Neutrophil (primary cell): ENCODE data around the gene TBC1D5.

Experiments used
- H3K27ac ChIP-seq: fragments of 200-600 bp; sonication (generic); 2 replicates; pipeline ENCODE4 v1.5.1; 2016; ENCODE audit warnings: mild to moderate bottlenecking, moderate library complexity
- H3K27me3 ChIP-seq: fragments of 200-600 bp; sonication (generic); 2 replicates; pipeline ENCODE4 v1.6.0; 2016; ENCODE audit warnings: mild to moderate bottlenecking
- H3K36me3 ChIP-seq: fragments of 200-600 bp; sonication (generic); 2 replicates; pipeline ENCODE4 v1.5.1; 2017
- H3K4me1 ChIP-seq, 2 experiments: fragments of 200-600 bp in 1 of 2; sonication (generic) in 1 of 2; 1 replicate in 1 of 2; 2 replicates in 1 of 2; pipeline versions ENCODE4 v1.5.1 to v1.6.1; 2013 to 2016; ENCODE audit warnings: low read depth in 1 of 2, low read length in 1 of 2, mild to moderate bottlenecking in 1 of 2, moderate library complexity in 1 of 2; ENCODE audit not compliant: control insufficient read depth in 1 of 2, insufficient read depth in 1 of 2
- H3K4me3 ChIP-seq, 2 experiments: fragments of 200-600 bp in 1 of 2; sonication (generic) in 1 of 2; 1 replicate in 1 of 2; 2 replicates in 1 of 2; pipeline ENCODE4 v1.5.1; 2013 to 2016; ENCODE audit warnings: low read depth in 1 of 2, low read length in 1 of 2, mild to moderate bottlenecking in 1 of 2, moderate library complexity in 1 of 2
- H3K9me3 ChIP-seq: fragments of 200-600 bp; sonication (generic); 2 replicates; pipeline ENCODE4 v1.5.1; 2016
- TF ChIP-seq, protein P1 (sequence below): fragments of 200-600 bp; sonication (generic); IDR thresholded peaks from 2 replicates; pipeline ENCODE4 v1.5.1; 2016; ENCODE audit warnings: antibody characterized with exemption

TBC1D5 gene

DNA sequence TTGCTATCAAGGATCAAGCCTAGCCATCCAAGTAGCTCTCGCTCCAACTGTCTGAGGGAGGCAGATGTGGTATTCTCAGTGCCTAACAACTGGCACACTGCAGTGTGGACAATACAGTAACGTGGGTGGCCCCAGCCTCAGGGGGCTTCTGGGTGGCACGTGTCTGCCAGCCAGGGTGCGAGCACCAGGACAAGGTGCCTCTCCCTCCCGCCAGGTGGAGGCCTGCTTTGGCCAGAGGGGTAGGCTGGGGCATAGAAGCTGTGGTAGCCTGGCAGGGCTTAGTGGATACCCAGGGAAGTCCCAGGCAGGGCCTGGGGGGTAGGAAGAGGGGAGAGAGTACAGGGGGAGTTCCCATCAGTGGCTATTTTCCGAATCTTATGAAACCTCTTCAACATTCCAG, 623.7 kb downstream of the TBC1D5 start:
- Histone ChIP-seq H3K4me1 (no peaks in the 10 kb centered on the region), H3K4me3 (no peak overlapping the region), H3K27ac (no peak overlapping the region), H3K36me3 (no peaks in the 10 kb centered on the region), H3K9me3 (no peaks in the 10 kb centered on the region), H3K27me3 (no peaks in the 10 kb centered on the region)
- TF ChIP-seq, protein P1, sequence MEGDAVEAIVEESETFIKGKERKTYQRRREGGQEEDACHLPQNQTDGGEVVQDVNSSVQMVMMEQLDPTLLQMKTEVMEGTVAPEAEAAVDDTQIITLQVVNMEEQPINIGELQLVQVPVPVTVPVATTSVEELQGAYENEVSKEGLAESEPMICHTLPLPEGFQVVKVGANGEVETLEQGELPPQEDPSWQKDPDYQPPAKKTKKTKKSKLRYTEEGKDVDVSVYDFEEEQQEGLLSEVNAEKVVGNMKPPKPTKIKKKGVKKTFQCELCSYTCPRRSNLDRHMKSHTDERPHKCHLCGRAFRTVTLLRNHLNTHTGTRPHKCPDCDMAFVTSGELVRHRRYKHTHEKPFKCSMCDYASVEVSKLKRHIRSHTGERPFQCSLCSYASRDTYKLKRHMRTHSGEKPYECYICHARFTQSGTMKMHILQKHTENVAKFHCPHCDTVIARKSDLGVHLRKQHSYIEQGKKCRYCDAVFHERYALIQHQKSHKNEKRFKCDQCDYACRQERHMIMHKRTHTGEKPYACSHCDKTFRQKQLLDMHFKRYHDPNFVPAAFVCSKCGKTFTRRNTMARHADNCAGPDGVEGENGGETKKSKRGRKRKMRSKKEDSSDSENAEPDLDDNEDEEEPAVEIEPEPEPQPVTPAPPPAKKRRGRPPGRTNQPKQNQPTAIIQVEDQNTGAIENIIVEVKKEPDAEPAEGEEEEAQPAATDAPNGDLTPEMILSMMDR, result no peak

DNA sequence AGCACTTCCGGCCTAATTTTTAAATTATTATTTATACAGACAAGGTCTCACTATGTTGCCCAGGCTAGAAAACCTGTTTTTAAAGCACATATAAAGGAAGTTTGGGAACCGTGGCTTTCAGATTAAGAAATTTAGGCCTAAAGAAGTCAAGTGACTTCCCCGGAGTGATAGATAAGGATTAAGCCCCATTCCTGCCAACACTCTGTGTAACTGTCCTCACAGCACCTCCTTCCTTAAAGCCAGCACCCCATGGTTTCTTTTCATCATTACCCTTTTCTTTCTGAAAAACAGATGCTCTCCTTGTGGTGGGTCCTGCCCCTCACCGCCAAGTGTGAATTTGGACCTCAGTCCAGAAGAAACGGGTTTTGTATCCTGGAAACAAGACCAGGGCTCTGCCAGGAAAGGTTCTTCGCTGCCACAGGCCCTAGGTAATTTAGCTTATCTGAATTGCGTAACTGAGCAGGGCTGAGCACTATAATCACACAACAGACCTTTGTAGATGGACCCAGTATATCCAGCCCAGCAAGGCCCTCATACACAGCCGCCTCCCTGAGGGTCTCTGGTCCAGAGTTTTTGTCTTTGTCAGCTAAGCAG, 626.3 kb downstream of the TBC1D5 start:
- Histone ChIP-seq H3K36me3 (no peaks in the 10 kb centered on the region), H3K27me3 (no peaks in the 10 kb centered on the region), H3K4me1 (no peaks in the 10 kb centered on the region), H3K27ac (no peak overlapping the region), H3K4me3 (no peak overlapping the region), H3K9me3 (no peaks in the 10 kb centered on the region)
- TF ChIP-seq, protein P1, result no peak

DNA sequence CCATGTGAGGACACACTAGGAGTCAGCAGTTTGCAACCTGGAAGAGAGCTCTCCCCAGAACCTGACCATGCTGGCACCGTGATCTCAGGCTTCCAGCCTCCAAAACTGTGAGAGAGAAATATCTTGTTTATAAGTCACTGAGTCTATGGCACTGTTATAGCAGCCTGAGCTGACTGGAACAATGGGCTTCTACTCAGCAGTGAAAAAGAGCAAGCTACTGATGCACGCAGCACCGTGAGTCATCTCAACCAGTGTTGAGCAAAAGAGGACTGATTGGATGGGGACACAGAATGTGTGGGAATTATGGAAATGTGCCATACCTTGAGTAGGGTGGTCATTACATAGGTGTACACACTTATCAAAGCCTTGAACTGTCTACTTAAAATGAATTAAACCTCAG, 627.2 kb downstream of the TBC1D5 start:
- Histone ChIP-seq H3K9me3 (no peaks in the 10 kb centered on the region), H3K27ac (no peak overlapping the region), H3K4me3 (no peak overlapping the region), H3K27me3 (no peaks in the 10 kb centered on the region), H3K36me3 (no peaks in the 10 kb centered on the region), H3K4me1 (no peaks in the 10 kb centered on the region)
- TF ChIP-seq, protein P1, result no peak

DNA sequence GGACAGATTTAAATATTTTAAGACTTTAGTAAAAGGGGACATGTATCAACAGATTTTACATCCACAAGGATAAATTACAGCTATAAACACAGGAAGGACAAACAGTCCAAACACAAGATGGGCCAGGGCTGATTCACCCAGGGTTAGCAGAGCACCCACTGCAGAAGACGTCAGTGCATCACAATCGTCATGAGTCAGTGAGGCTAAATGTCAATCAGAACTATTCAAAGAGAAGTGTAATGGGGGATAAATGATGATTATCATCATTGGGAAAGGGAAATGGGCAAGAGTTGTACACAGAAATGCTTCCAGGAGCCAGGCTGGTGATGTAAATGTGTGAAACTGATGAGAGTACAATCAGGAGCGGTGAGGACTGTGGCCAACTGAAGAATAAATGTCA, 630.8 kb downstream of the TBC1D5 start:
- no peak overlapping the region for H3K27ac ChIP-seq
- H3K27me3 ChIP-seq, result no peaks in the 10 kb centered on the region
- no peaks in the 10 kb centered on the region for H3K9me3 ChIP-seq
- H3K4me1 ChIP-seq, result no peaks in the 10 kb centered on the region
- no peaks in the 10 kb centered on the region for H3K36me3 ChIP-seq
- no peak overlapping the region for H3K4me3 ChIP-seq
- TF ChIP-seq, protein P1, result no peak

DNA sequence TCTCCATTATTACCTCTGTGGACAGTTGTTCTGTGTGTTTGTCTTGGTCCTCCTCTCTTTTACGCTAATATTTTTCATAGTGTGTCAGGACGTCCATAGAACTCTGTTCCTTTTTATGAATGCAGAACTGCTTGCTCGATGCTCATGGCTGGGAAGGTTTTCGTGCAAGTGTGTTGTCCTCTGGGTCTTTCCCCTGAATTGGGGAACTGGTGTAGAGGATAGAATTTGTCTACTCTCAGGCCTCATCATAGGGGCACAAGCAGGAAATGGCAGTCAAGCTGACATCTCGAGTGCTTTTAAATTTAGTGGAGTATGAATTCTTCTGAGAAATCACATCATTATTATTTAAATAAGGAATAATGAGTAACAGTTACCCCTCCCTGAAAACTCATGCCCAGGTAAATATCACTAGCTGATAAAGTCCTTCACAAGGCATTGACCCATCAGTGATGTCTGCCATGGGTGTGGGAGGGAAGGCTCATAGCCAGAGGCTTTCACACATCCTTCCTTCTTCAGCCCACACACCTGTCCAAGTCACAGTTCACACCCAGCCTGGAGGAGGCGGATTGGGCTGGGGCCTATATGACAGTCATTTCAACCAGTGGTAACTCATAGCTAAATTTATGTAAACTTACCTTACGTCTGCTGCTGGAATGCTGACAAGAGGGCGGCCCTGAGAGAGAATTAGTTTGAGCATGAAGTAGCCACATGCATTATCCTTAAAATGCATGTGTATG, 631.6 kb downstream of the TBC1D5 start:
- Histone ChIP-seq H3K9me3 (no peaks in the 10 kb centered on the region), H3K27me3 (no peaks in the 10 kb centered on the region), H3K36me3 (no peaks in the 10 kb centered on the region), H3K4me3 (no peak overlapping the region), H3K27ac (no peak overlapping the region), H3K4me1 (no peaks in the 10 kb centered on the region)
- TF ChIP-seq, protein P1, result no peak
